ENCODE results near the gene SLCO4A1. TPM values are rescaled to one million over a fixed set of nuclear protein-coding genes. Genes with fewer than 3 reads are reported as not detected.

Gene SLCO4A1
- total and polyA plus RNA-seq, 12 donors: 0.39 to 27.0 (median 4.9) TPM

DNA sequence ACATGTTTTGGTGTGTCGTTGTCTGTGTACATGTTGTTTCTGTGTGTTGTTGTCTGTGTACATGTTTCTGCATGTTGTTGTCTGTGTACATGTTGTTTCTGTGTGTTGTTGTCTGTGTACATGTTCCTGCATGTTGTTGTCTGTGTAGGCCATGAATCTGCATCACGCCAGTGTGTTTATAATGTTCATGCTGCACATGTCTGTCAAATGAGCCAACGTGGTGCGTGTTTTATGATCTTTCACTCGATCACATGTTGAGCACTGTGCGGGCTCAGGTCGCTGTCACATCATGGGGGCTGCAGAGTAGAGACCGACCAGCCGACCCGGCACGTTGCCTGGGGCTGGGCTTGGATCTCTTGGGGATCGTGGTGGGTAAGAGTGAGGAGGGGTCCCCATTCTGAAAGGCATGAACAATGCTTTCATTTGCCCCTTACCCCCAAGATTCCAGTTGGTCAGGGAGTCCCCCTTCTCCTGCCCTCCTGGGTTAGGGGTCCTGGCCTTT is 26.5 kb upstream of the SLCO4A1 start:
- Histone ChIP-seq H3K9me3 (replicated peaks in 1 of 3) (no peaks in the 10 kb centered on the region), H3K27ac (no peak overlapping the region), H3K27me3 (no peaks in the 10 kb centered on the region), H3K4me3 (no peak overlapping the region), H3K4me1 (replicated peaks in 1 of 2) (peaks cover 0 to 18% of the 10 kb centered on the region in 2 donors), H3K36me3 (replicated peaks in 1 of 2) (no peaks in the 10 kb centered on the region)
- 83 to 91% (median 89%) methylated on average over 12 of the region's 12 CpGs for WGBS, 4 donors
- no peak for DNase-seq
- no peak for TF ChIP-seq POLR2A (IDR thresholded peaks at IDR 0.05)
- TF ChIP-seq, protein P1, sequence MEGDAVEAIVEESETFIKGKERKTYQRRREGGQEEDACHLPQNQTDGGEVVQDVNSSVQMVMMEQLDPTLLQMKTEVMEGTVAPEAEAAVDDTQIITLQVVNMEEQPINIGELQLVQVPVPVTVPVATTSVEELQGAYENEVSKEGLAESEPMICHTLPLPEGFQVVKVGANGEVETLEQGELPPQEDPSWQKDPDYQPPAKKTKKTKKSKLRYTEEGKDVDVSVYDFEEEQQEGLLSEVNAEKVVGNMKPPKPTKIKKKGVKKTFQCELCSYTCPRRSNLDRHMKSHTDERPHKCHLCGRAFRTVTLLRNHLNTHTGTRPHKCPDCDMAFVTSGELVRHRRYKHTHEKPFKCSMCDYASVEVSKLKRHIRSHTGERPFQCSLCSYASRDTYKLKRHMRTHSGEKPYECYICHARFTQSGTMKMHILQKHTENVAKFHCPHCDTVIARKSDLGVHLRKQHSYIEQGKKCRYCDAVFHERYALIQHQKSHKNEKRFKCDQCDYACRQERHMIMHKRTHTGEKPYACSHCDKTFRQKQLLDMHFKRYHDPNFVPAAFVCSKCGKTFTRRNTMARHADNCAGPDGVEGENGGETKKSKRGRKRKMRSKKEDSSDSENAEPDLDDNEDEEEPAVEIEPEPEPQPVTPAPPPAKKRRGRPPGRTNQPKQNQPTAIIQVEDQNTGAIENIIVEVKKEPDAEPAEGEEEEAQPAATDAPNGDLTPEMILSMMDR (IDR thresholded peaks at IDR 0.05): no peak
- intact Hi-C loops (cut with DNase I): loop anchor here (2.0 to 10.0 kb wide), 3 partner anchors 114 to 221 kb away; no protein-coding TSS in a partner anchor

DNA sequence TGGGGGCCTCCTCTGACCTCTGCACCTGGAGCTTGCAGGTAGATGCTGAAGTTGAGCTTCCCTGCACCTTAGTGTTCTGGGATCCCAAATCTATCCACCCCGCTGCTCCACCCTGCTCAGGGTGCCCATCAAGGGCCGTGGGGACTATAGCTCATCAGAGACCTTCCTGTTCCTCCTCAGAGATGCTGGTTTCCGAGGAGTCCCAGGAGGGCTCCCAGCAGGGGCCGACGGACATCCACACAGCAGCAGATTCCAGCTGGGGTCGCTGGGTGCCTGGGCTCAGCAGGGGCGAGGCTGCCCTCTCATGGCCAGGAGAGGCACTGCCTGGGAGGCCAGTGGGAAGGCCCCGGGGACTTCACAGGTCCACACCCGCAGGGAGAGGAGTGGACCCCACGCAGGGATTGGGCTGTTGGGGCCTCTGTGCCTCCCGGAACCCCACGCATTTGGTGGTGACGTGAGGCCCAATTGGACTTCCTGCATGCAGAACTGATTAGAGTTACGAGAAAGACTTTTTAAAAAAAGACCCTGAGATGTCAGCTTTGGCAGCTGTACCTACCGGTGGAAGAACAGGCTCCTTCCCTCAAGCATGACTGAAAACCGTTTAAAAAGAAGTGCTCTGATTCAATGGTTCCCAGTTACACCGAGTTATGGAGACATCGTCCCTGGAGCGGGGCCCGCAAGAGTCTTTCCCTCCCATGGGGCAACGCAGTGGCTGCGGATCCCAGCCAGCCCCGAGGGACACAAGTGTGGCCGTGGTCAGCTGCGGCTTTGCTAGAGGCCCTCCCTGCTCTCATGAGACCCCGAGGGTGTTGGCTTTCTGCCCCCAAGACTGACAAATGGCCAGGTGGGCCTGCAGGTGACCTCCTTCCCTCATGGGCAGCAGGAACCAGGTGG is 25.3 kb upstream of the SLCO4A1 start:
- DNase-seq: peak; percentile 61 to 85 (median 83)

DNA sequence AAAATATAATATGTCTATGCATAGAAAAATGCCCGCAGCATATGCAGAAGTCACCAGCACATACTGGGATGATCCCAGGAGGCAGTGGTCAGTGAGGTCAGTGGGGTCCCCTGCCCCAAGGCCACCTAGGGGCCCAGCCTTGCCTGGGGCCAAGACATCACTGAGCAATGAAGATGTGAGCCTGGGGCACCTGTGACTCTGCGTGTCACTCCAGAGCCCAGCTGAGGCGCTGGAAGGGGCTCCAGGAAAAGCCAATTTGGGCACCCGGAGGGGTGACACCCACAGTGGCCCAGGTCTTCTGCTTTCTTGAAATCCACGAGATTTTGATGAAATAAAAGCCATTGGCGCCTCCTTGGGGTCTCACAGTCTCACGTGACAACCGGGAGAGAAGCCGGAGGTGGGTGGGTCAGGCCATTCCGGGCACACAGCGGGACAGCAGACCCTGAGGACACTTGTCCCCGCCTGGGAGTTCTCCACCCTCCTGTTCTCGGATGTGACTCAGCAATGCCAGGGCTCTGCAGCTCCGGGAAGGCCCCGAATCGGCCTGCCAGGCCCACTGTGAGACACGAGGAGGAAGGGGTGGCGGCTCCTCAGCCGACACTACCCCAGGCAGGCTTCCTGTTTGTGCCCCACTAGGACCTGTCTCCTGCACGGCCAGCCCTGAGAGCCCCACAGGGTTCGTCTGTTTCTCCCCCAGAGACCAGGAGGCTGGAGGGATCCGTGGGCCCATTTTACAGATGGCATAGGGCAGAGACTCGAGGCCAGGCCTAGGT is 24.4 kb upstream of the SLCO4A1 start:
- H3K9me3 ChIP-seq (replicated peaks in 1 of 3): no peaks in the 10 kb centered on the region
- H3K36me3 ChIP-seq (replicated peaks in 1 of 2): no peaks in the 10 kb centered on the region
- H3K27me3 ChIP-seq: no peaks in the 10 kb centered on the region
- peaks cover 5 to 24% of the 10 kb centered on the region in 2 donors for H3K4me1 ChIP-seq (replicated peaks in 1 of 2)
- intact Hi-C loops (cut with DNase I): loop anchor here (2.0 to 10.0 kb wide), 3 partner anchors 116 to 223 kb away; no protein-coding TSS in a partner anchor
- 61 to 78% (median 67%) methylated on average over 12 to 23 of the region's 23 CpGs for whole genome bisulfite sequencing, 4 donors
- H3K4me3 ChIP-seq: no peak overlapping the region
- peak overlapping the region in 3 of 5 donors; percentile 32 to 81 (median 55) for H3K27ac ChIP-seq
- TF ChIP-seq POLR2A (IDR thresholded peaks at IDR 0.05): no peak
- TF ChIP-seq, protein P1 (IDR thresholded peaks at IDR 0.05): no peak
- DNase-seq: peak in 6 of 7 donors; percentile 54 to 78 (median 68)

More for the DNA sequence above, 25.3 kb upstream of the SLCO4A1 start:
- H3K27me3 ChIP-seq: no peaks in the 10 kb centered on the region
- H3K36me3 ChIP-seq (replicated peaks in 1 of 2): no peaks in the 10 kb centered on the region
- H3K27ac ChIP-seq: peak overlapping the region in 3 of 5 donors; percentile 32 to 81 (median 55)
- H3K9me3 ChIP-seq (replicated peaks in 1 of 3): no peaks in the 10 kb centered on the region
- no peak overlapping the region for H3K4me3 ChIP-seq
- TF ChIP-seq POLR2A (IDR thresholded peaks at IDR 0.05): no peak
- TF ChIP-seq, protein P1 (IDR thresholded peaks at IDR 0.05): peak; percentile 87 to 95 (median 88)
- H3K4me1 ChIP-seq (replicated peaks in 1 of 2): peaks cover 0 to 18% of the 10 kb centered on the region in 2 donors
- 19 to 36% (median 35%) methylated on average over 16 to 26 of the region's 26 CpGs for WGBS, 4 donors
- intact Hi-C loops (cut with DNase I): loop anchor here (2.0 to 10.0 kb wide), 3 partner anchors 115 to 222 kb away; no protein-coding TSS in a partner anchor

All from adrenal gland (tissue), 12 donors.